HepG2 (cell line): ENCODE measurements around the gene HAGHL. TPM values are rescaled to one million over a fixed set of nuclear protein-coding genes. Genes with fewer than 3 reads are reported as not detected.

Experiments used
- ARHGAP35 ChIP-seq: sonication (generic); formaldehyde crosslinking; IDR thresholded peaks from 2 replicates; pipeline ENCODE4 v1.9.0; 2022; ENCODE audit warnings: mild to moderate bottlenecking, inconsistent platforms, moderate library complexity, missing genetic modification reagents, borderline replicate concordance
- BHLHE40 ChIP-seq: IDR thresholded peaks from 2 replicates; pipeline ENCODE4 v1.6.1; 2011; ENCODE audit warnings: low read length, improper control_type of control experiment
- CENPT ChIP-seq: sonication (generic); formaldehyde crosslinking; IDR thresholded peaks from 2 replicates; pipeline ENCODE4 v1.8.0; 2022; ENCODE audit warnings: low read depth, mild to moderate bottlenecking, moderate library complexity, missing genetic modification reagents
- KDM3A ChIP-seq: IDR thresholded peaks from 2 replicates; pipeline ENCODE4 v1.6.1; 2018; ENCODE audit warnings: low read depth, missing compliant biosample characterization
- NCOA2 ChIP-seq: sonication (generic); formaldehyde crosslinking; IDR thresholded peaks from 2 replicates; pipeline ENCODE4 v1.8.0; 2022; ENCODE audit warnings: inconsistent platforms
- PAXIP1 ChIP-seq: sonication (generic); formaldehyde crosslinking; conservative IDR thresholded peaks from 2 replicates; pipeline ENCODE4 v1.4.0; 2020; ENCODE audit warnings: mild to moderate bottlenecking, missing genetic modification reagents, moderate library complexity
- SALL1 ChIP-seq: sonication (generic); formaldehyde crosslinking; IDR thresholded peaks from 2 replicates; pipeline ENCODE4 v1.8.0; 2022; ENCODE audit warnings: mild to moderate bottlenecking, missing genetic modification reagents
- ZBTB4 ChIP-seq: sonication (generic); formaldehyde crosslinking; IDR thresholded peaks from 2 replicates; pipeline ENCODE4 v1.4.0; 2020; ENCODE audit warnings: missing genetic modification reagents, mild to moderate bottlenecking, borderline replicate concordance
- ZGPAT ChIP-seq: IDR thresholded peaks from 2 replicates; pipeline ENCODE4 v1.6.1; 2016; ENCODE audit warnings: mild to moderate bottlenecking
- ZNF33B ChIP-seq: sonication (generic); formaldehyde crosslinking; IDR thresholded peaks from 2 replicates; pipeline ENCODE4 v1.5.1; 2020; ENCODE audit warnings: mild to moderate bottlenecking, missing genetic modification reagents
- ZNF343 ChIP-seq: sonication (generic); formaldehyde crosslinking; IDR thresholded peaks from 2 replicates; pipeline ENCODE4 v1.4.0; 2020; ENCODE audit warnings: mild to moderate bottlenecking, missing genetic modification reagents
- ZNF431 ChIP-seq: sonication (generic); formaldehyde crosslinking; IDR thresholded peaks from 2 replicates; pipeline ENCODE4 v1.9.0; 2022; ENCODE audit warnings: missing genetic modification reagents, low read depth, mild to moderate bottlenecking, borderline replicate concordance
- ZNF747 ChIP-seq: sonication (generic); formaldehyde crosslinking; IDR thresholded peaks from 2 replicates; pipeline ENCODE4 v1.8.1; 2023; ENCODE audit warnings: missing genetic modification reagents, mild to moderate bottlenecking, borderline replicate concordance
- ZNF776 ChIP-seq: sonication (generic); formaldehyde crosslinking; IDR thresholded peaks from 2 replicates; pipeline ENCODE4 v1.4.0; 2020; ENCODE audit warnings: mild to moderate bottlenecking, missing genetic modification reagents
- polyA plus RNA-seq, 8 experiments: library from polyadenylated mRNA; depleted of rRNA in 3 of 8; stranded (reverse) in 7 of 8; unstranded in 1 of 8; fragments of >200 nt; fragmentation: Illumina TruSeq in 4 of 8; extraction: Trizol in 4 of 8; gene quantifications; 2 replicates each; pipeline versions ENCODE4 v1.2.1 to v1.2.3, GENCODE V29; 2011 to 2016; ENCODE audit warnings: low read depth in 4 of 8, missing spikeins in 1 of 8, mixed read lengths in 1 of 8; ENCODE audit not compliant: insufficient read depth in 1 of 8
- total RNA-seq, 5 experiments: library from RNA; depleted of rRNA; stranded (reverse); fragments of >200 nt; fragmentation: Illumina TruSeq; extraction: Trizol; gene quantifications; 2 replicates each; pipeline ENCODE4 v1.2.3, GENCODE V29; 2016; ENCODE audit warnings: low read depth in 1 of 5
- TF ChIP-seq, protein P1 (sequence below): sonication (generic); formaldehyde crosslinking; conservative IDR thresholded peaks from 2 replicates; pipeline ENCODE4 v1.8.1; 2023; ENCODE audit warnings: missing genetic modification reagents
- TF ChIP-seq, protein P2 (sequence below): sonication (generic); formaldehyde crosslinking; IDR thresholded peaks from 2 replicates; pipeline ENCODE4 v1.8.0; 2023; ENCODE audit warnings: mild to moderate bottlenecking, missing genetic modification reagents

The HAGHL gene
- total and polyA plus RNA-seq, 2 of the 13 experiments (the other 11 are each of a cell fraction or from before 2014, with no cell fraction given): 3.4 to 8.4 TPM

- peak; percentile 75; the same call in 1 of the 2 replicates for TF ChIP-seq KDM3A (CRISPR knock-in tag)
- 0 out of 2 replicates have a peak, but pooled peaks have one; percentile 23 for TF ChIP-seq ZNF431
- peak; percentile 59; the same call in 1 of the 2 replicates for TF ChIP-seq ZGPAT (CRISPR knock-in tag)
- TF ChIP-seq CENPT (CRISPR knock-in tag): peak; percentile 92; the same call in 1 of the 2 replicates
- peak; percentile 79 for TF ChIP-seq SALL1 (CRISPR knock-in tag)
- TF ChIP-seq ZNF343 (CRISPR knock-in tag): 0 out of 2 replicates have a peak, but pooled peaks have one; percentile 65
- TF ChIP-seq, protein P1, sequence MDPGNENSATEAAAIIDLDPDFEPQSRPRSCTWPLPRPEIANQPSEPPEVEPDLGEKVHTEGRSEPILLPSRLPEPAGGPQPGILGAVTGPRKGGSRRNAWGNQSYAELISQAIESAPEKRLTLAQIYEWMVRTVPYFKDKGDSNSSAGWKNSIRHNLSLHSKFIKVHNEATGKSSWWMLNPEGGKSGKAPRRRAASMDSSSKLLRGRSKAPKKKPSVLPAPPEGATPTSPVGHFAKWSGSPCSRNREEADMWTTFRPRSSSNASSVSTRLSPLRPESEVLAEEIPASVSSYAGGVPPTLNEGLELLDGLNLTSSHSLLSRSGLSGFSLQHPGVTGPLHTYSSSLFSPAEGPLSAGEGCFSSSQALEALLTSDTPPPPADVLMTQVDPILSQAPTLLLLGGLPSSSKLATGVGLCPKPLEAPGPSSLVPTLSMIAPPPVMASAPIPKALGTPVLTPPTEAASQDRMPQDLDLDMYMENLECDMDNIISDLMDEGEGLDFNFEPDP (CRISPR knock-in tag): 0 out of 2 replicates have a peak, but pooled peaks have one; percentile 56
- peak; percentile 25; the same call in 1 of the 2 replicates for TF ChIP-seq BHLHE40
- peak; percentile 77 for TF ChIP-seq ARHGAP35 (CRISPR knock-in tag)
- TF ChIP-seq NCOA2 (CRISPR knock-in tag): 0 out of 2 replicates have a peak, but pooled peaks have one; percentile 22
- TF ChIP-seq, protein P2, sequence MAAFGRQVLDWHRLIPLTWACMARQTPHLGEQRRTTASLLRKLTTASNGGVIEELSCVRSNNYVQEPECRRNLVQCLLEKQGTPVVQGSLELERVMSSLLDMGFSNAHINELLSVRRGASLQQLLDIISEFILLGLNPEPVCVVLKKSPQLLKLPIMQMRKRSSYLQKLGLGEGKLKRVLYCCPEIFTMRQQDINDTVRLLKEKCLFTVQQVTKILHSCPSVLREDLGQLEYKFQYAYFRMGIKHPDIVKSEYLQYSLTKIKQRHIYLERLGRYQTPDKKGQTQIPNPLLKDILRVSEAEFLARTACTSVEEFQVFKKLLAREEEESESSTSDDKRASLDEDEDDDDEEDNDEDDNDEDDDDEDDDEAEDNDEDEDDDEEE (CRISPR knock-in tag): peak; percentile 52
- TF ChIP-seq ZNF33B (CRISPR knock-in tag): no peak
- peak; percentile 86; the same call in 1 of the 2 replicates for TF ChIP-seq ZNF776
- TF ChIP-seq ZBTB4 (CRISPR knock-in tag): peak; percentile 64; the same call in 1 of the 2 replicates
- TF ChIP-seq PAXIP1: no peak; the same call in 1 of the 2 replicates
- 0 out of 2 replicates have a peak, but pooled peaks have one; percentile 47 for TF ChIP-seq ZNF747
Measured at GRCh38 chr16:695355-696089, 31.4 kb upstream of the HAGHL start (continued).
